HUDEP-2 (cell line): ENCODE measurements around the gene SLC16A5.
A peak's percentile ranks its signal among the peaks of the same experiment; 100 is the strongest.
"Not testable (repeated sequence)": the region's sequence is repeated elsewhere in the genome, so short reads cannot be mapped to it uniquely, and the experiment has no call there.

Experiments
- DNase-seq, 76 experiments: peaks; one replicate each; lab custom pipeline; 2025; ENCODE audit not compliant: unreplicated experiment in 76 of 76; lab: John Stamatoyannopoulos, UW

Gene SLC16A5

GRCh38 chr17:75064040-75064439 lies 23.7 kb upstream of the SLC16A5 start:
- no peak for DNase-seq

- DNase-seq, result no peak
Measured at GRCh38 chr17:75064460-75064859, 23.3 kb upstream of the SLC16A5 start.

- no peak for DNase-seq
Measured at GRCh38 chr17:75064867-75065561, 22.7 kb upstream of the SLC16A5 start.

- no peak for DNase-seq
Measured at GRCh38 chr17:75065562-75066151, 22.1 kb upstream of the SLC16A5 start.

GRCh38 chr17:75067856-75068255 lies 19.9 kb upstream of the SLC16A5 start:
- no peak for DNase-seq

GRCh38 chr17:75068750-75069149 lies 19.0 kb upstream of the SLC16A5 start:
- DNase-seq, result no peak

- DNase-seq, result peak in 10 of 76 experiments; percentile 5 to 36 (median 12)
Measured at GRCh38 chr17:75069783-75070182, 18.0 kb upstream of the SLC16A5 start.

- not testable (repeated sequence) for DNase-seq
Measured at GRCh38 chr17:75071478-75072271, 16.1 kb upstream of the SLC16A5 start.

- not testable (repeated sequence) for DNase-seq
Measured at GRCh38 chr17:75072909-75073308, 14.8 kb upstream of the SLC16A5 start.

- no peak for DNase-seq
Measured at GRCh38 chr17:75073618-75074047, 14.1 kb upstream of the SLC16A5 start.

- DNase-seq, result no peak
Measured at GRCh38 chr17:75074532-75074931, 13.2 kb upstream of the SLC16A5 start.

GRCh38 chr17:75075597-75076336 lies 12.0 kb upstream of the SLC16A5 start:
- DNase-seq, result no peak

GRCh38 chr17:75077072-75077495 lies 10.7 kb upstream of the SLC16A5 start:
- no peak for DNase-seq

GRCh38 chr17:75077496-75078283 lies 10.1 kb upstream of the SLC16A5 start:
- DNase-seq, result peak in 35 of 76 experiments; percentile 5 to 55 (median 28)

- DNase-seq, result no peak
Measured at GRCh38 chr17:75078284-75079022, 9.3 kb upstream of the SLC16A5 start.

GRCh38 chr17:75079023-75079373 lies 8.8 kb upstream of the SLC16A5 start:
- DNase-seq, result no peak

- DNase-seq, result no peak
Measured at GRCh38 chr17:75081611-75082540, 5.9 kb upstream of the SLC16A5 start.

- no peak for DNase-seq
Measured at GRCh38 chr17:75082683-75083082, 5.1 kb upstream of the SLC16A5 start.
